HCT116 (cell line): ENCODE data around the gene AAMDC. TPM values are rescaled to one million over a fixed set of nuclear protein-coding genes. Genes with fewer than 3 reads are reported as not detected.

Experiments used
- ATAC-seq: fragments of 200-7000 bp; cut with Tn5 transposase; 2 replicates; pipeline ENCODE4 v1.9.1; 2020; ENCODE audit warnings: mild to moderate bottlenecking, moderate library complexity
- BruUV-seq: library from RNA; stranded (reverse); fragments of 400-500 nt; replicated peaks from 2 replicates; lab custom pipeline; 2021; lab: Mats Ljungman, UMichigan
- CTCF ChIA-PET: fragments of 300-600 bp; sonication (Branson Sonifier 250); formaldehyde crosslinking; loops from one replicate; lab custom pipeline; 2021; ENCODE audit warnings: antibody characterized with exemption; lab: Charles Lee
- POLR2A ChIA-PET: fragments of 300-600, 350-600 bp; sonication (Branson Sonifier 250); formaldehyde crosslinking; loops from one replicate; lab custom pipeline; 2021; ENCODE audit warnings: antibody characterized with exemption; lab: Charles Lee
- RAD21 ChIA-PET, 2 experiments: fragments of 300-600 bp; sonication (Branson Sonifier 250); formaldehyde crosslinking; loops; one replicate each; lab custom pipeline; 2023; ENCODE audit warnings: low total read pairs in 2 of 2; ENCODE audit not compliant: uncharacterized antibody in 2 of 2, unreplicated experiment in 2 of 2, low non-redundant PET in 1 of 2; lab: Charles Lee
- DNase-seq: peaks from one replicate; pipeline ENCODE4 v3.0.0-alpha.2; 2010; ENCODE audit warnings: low read depth, low spot score
- H2AFZ ChIP-seq: fragments of 200-600 bp; shearing (Covaris generic), sonication (generic); 2 replicates; pipeline ENCODE4 v1.6.1; 2017; ENCODE audit warnings: low read depth, mixed run types, mixed read lengths, antibody characterized with exemption, low read length; ENCODE audit not compliant: poor library complexity, severe bottlenecking
- H3K27ac ChIP-seq: 2 replicates; pipeline ENCODE4 v1.5.1; 2012; ENCODE audit warnings: low read depth, low read length
- H3K27me3 ChIP-seq: fragments of 200-600 bp; sonication (generic); 2 replicates; pipeline ENCODE4 v1.6.1; 2016; ENCODE audit warnings: mixed run types, low read length, mixed read lengths; ENCODE audit not compliant: insufficient read depth
- H3K36me3 ChIP-seq, 2 experiments: fragments of 200-500 bp in 1 of 2; fragments of 200-600 bp in 1 of 2; sonication (Bioruptor generic) in 1 of 2; sonication (generic) in 1 of 2; 2 replicates each; pipeline versions ENCODE4 v1.5.1 to v1.6.1; 2014 to 2016; ENCODE audit warnings: low read length in 2 of 2, inconsistent platforms in 1 of 2, mixed read lengths in 1 of 2, mixed run types in 1 of 2; ENCODE audit not compliant: insufficient read depth in 2 of 2, control insufficient read depth in 1 of 2
- H3K4me1 ChIP-seq, 2 experiments: fragments of 200-600 bp in 1 of 2; sonication (generic) in 1 of 2; 2 replicates each; pipeline versions ENCODE4 v1.5.1 to v1.6.1; 2012 to 2017; ENCODE audit warnings: low read length in 2 of 2, inconsistent platforms in 1 of 2, mild to moderate bottlenecking in 1 of 2, mixed read lengths in 1 of 2, mixed run types in 1 of 2, moderate library complexity in 1 of 2; ENCODE audit not compliant: insufficient read depth in 2 of 2, control insufficient read depth in 1 of 2
- H3K4me2 ChIP-seq: fragments of 200-600 bp; sonication (generic); 2 replicates; pipeline ENCODE4 v1.6.1; 2017; ENCODE audit warnings: mixed run types, low read length, mixed read lengths
- H3K4me3 ChIP-seq, 2 experiments: fragments of 200-600 bp in 1 of 2; sonication (generic) in 1 of 2; replicated peaks in 1 of 2; 2 replicates each; pipeline ENCODE4 v1.5.1; 2011 to 2016; ENCODE audit warnings: low read length in 2 of 2, control low read depth in 1 of 2, low read depth in 1 of 2, mild to moderate bottlenecking in 1 of 2, mixed read lengths in 1 of 2, mixed run types in 1 of 2
- H3K79me2 ChIP-seq: fragments of 200-600 bp; sonication (generic); 2 replicates; pipeline ENCODE4 v1.6.1; 2017; ENCODE audit warnings: mild to moderate bottlenecking, mixed run types, low read length, moderate library complexity, mixed read lengths; ENCODE audit not compliant: insufficient read depth
- H3K9ac ChIP-seq: fragments of 200-600 bp; sonication (generic); 2 replicates; pipeline ENCODE4 v1.6.1; 2016; ENCODE audit warnings: low read length, mixed read lengths
- H3K9me2 ChIP-seq: fragments of 200-600 bp; sonication (generic), shearing (Covaris generic); 2 replicates; pipeline ENCODE4 v1.6.1; 2017; ENCODE audit warnings: mixed run types, mild to moderate bottlenecking, moderate library complexity; ENCODE audit not compliant: insufficient read depth
- H3K9me3 ChIP-seq, 2 experiments: fragments of 200-500 bp in 1 of 2; fragments of 200-600 bp in 1 of 2; sonication (Bioruptor generic) in 1 of 2; sonication (generic) in 1 of 2; 2 replicates each; pipeline ENCODE4 v1.6.1; 2014 to 2017; ENCODE audit warnings: low read length in 2 of 2, mixed read lengths in 2 of 2, inconsistent platforms in 1 of 2, low read depth in 1 of 2, mild to moderate bottlenecking in 1 of 2, mixed run types in 1 of 2, moderate library complexity in 1 of 2; ENCODE audit not compliant: control insufficient read depth in 1 of 2, insufficient read depth in 1 of 2
- H4K20me1 ChIP-seq: fragments of 200-600 bp; sonication (generic), shearing (Covaris generic); 2 replicates; pipeline ENCODE4 v1.6.1; 2017; ENCODE audit warnings: mixed run types, mild to moderate bottlenecking, moderate library complexity; ENCODE audit not compliant: insufficient read depth
- EGR1 ChIP-seq: IDR thresholded peaks from 2 replicates; pipeline ENCODE4 v1.6.1; 2012; ENCODE audit warnings: low read depth
- ELF1 ChIP-seq: IDR thresholded peaks from 2 replicates; pipeline ENCODE4 v1.6.1; 2012; ENCODE audit warnings: low read depth, borderline replicate concordance
- FOSL1 ChIP-seq: IDR thresholded peaks from 2 replicates; pipeline ENCODE4 v1.6.1; 2012; ENCODE audit warnings: low read depth
- JUND ChIP-seq: IDR thresholded peaks from 2 replicates; pipeline ENCODE4 v1.6.1; 2012
- SP1 ChIP-seq: IDR thresholded peaks from 2 replicates; pipeline ENCODE4 v1.6.1; 2012; ENCODE audit warnings: low read depth
- SRF ChIP-seq: IDR thresholded peaks from 2 replicates; pipeline ENCODE4 v1.6.1; 2012; ENCODE audit warnings: low read depth
- YY1 ChIP-seq: IDR thresholded peaks from 2 replicates; pipeline ENCODE4 v1.6.1; 2011; ENCODE audit warnings: low read length, low read depth, moderate library complexity, mild to moderate bottlenecking; ENCODE audit not compliant: insufficient replicate concordance; ENCODE audit errors: extremely low read depth
- ZBTB33 ChIP-seq: IDR thresholded peaks from 2 replicates; pipeline ENCODE4 v1.6.1; 2011; ENCODE audit warnings: mild to moderate bottlenecking, low read length, moderate library complexity; ENCODE audit not compliant: insufficient replicate concordance; ENCODE audit errors: extremely low read depth
- ZFX ChIP-seq: fragments of 450-650 bp; IDR thresholded peaks from 2 replicates; pipeline ENCODE4 v1.6.1; 2017
- ZNF274 ChIP-seq: fragments of 200-500 bp; sonication (Bioruptor generic); IDR thresholded peaks from 2 replicates; pipeline ENCODE4 v1.6.1; 2014; ENCODE audit warnings: mild to moderate bottlenecking, low read depth, low read length, inconsistent platforms
- intact Hi-C: fragments of 100-400 bp; cut with micrococcal nuclease; formaldehyde crosslinking; loops from 2 replicates; pipeline ENCODE4 v1.10.0; 2022
- total RNA-seq: library from RNA; stranded (reverse); gene quantifications from one replicate; pipeline ENCODE4 v1.2.1, GENCODE V29; 2021; ENCODE audit not compliant: unreplicated experiment
- TF ChIP-seq, protein P1 (sequence below), 3 experiments: fragments of 200-600 bp in 1 of 3; sonication (generic) in 1 of 3; IDR thresholded peaks in 2 of 3; conservative IDR thresholded peaks in 1 of 3; 2 replicates each; pipeline ENCODE4 v1.5.1; 2012 to 2017; ENCODE audit warnings: low read depth in 2 of 3, low read length in 2 of 3, antibody characterized with exemption in 1 of 3, borderline replicate concordance in 1 of 3, control low read depth in 1 of 3, mild to moderate bottlenecking in 1 of 3, mixed read lengths in 1 of 3, mixed run types in 1 of 3, moderate library complexity in 1 of 3; ENCODE audit not compliant: insufficient read depth in 1 of 3

AAMDC gene
- total RNA-seq, 1 experiment from 2014 or later = 11.2 TPM

GRCh38 chr11:77784572-77784971 lies 36.4 kb upstream of the AAMDC start:
- ChIA-PET RAD21 (no interaction called here), POLR2A (no interaction called here)
- no peak for ATAC-seq

DNA sequence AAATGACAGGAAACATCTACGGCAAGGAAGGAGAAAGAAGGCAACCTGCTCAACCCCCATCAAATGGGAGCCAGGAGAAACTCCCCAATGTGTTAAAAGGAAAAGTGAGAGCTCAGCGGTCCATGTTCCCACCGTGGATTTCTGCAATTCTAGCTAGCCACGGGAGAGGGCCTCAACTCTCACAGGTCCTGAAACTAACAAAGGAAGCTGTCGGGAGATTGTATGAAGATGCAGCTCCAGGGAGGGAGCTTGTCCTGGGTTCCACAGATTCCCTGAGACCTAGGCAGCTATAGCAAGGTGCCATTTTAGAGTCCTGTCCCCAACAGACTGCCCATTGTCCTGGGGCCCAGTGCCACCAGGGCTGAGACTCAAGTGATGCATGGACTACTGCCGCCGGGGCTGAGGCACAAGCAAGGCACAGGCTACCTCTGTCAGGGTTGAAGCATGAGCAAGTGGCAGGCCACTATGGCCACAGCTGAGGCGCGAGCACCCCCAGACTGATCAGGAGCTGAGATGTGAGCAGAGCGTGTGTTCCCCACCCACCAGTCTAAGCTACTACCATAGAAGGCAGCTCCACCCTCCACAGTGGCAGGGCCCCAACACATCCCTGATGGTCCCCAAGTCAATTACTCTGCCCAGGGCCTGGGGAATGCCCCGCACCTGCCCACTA lies 31.7 kb upstream of the AAMDC start:
- ChIA-PET CTCF (no interaction called here), RAD21 (no interaction called here), POLR2A (no interaction called here)
- Histone ChIP-seq H3K36me3 (0 out of 4 replicates have a peak, but pooled peaks cover 0 to 6% of the 10 kb centered on the region in 2 experiments), H3K9ac (no peak overlapping the region), H3K79me2 (peaks cover 83% of the 10 kb centered on the region), H3K27me3 (no peaks in the 10 kb centered on the region), H4K20me1 (peaks cover 11% of the 10 kb centered on the region), H3K4me3 (no peak overlapping the region), H3K27ac (no peak overlapping the region), H3K9me3 (no peaks in the 10 kb centered on the region), H3K9me2 (no peaks in the 10 kb centered on the region), H3K4me2 (no peak overlapping the region), H2AFZ (no peak overlapping the region), H3K4me1 (no peaks in the 10 kb centered on the region)
- no peak for ATAC-seq
- no peak for DNase-seq
- no TSS peak for BruUV-seq
- intact Hi-C loops = no loop called here
- TF ChIP-seq ZBTB33 (no peak), ZFX (no peak), JUND (no peak), SRF (no peak), YY1 (no peak), EGR1 (no peak), ZNF274 (no peak)
- TF ChIP-seq, protein P1, sequence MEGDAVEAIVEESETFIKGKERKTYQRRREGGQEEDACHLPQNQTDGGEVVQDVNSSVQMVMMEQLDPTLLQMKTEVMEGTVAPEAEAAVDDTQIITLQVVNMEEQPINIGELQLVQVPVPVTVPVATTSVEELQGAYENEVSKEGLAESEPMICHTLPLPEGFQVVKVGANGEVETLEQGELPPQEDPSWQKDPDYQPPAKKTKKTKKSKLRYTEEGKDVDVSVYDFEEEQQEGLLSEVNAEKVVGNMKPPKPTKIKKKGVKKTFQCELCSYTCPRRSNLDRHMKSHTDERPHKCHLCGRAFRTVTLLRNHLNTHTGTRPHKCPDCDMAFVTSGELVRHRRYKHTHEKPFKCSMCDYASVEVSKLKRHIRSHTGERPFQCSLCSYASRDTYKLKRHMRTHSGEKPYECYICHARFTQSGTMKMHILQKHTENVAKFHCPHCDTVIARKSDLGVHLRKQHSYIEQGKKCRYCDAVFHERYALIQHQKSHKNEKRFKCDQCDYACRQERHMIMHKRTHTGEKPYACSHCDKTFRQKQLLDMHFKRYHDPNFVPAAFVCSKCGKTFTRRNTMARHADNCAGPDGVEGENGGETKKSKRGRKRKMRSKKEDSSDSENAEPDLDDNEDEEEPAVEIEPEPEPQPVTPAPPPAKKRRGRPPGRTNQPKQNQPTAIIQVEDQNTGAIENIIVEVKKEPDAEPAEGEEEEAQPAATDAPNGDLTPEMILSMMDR (IDR thresholded peaks at IDR 0.05 in 2 of 3, conservative IDR thresholded peaks at IDR 0.05 in 1 of 3; ENCODE audit: borderline replicate concordance in 1 of 3, insufficient read depth in 1 of 3, low read depth in 2 of 3, low read length in 2 of 3) = no peak

More at GRCh38 chr11:77784572-77784971, 36.4 kb upstream of the AAMDC start:
- Histone ChIP-seq H4K20me1 (peaks cover 11% of the 10 kb centered on the region), H3K9me3 (no peaks in the 10 kb centered on the region), H3K27ac (no peak overlapping the region), H3K27me3 (no peaks in the 10 kb centered on the region), H3K4me3 (no peak overlapping the region), H3K9ac (no peak overlapping the region), H3K79me2 (peaks cover 49% of the 10 kb centered on the region), H3K9me2 (no peaks in the 10 kb centered on the region), H3K36me3 (no peaks in the 10 kb centered on the region), H3K4me2 (no peak overlapping the region), H2AFZ (no peak overlapping the region), H3K4me1 (no peaks in the 10 kb centered on the region)
- no peak for DNase-seq
- intact Hi-C loops = no loop called here
- TF ChIP-seq SP1 = no peak
- no peak for TF ChIP-seq FOSL1
- no peak for TF ChIP-seq ELF1
- CTCF ChIA-PET = no interaction called here
- no TSS peak for BruUV-seq
